HEK293T (cell line): Measurements from ENCODE around the gene ARHGAP27.
"Not testable (repeated sequence)": the region's sequence is repeated elsewhere in the genome, so short reads cannot be mapped to it uniquely, and the experiment has no call there.

Experiments used
- CTCF ChIA-PET: fragments of 350-600 bp; formaldehyde crosslinking; extraction: SDS; loops from one replicate; lab custom pipeline; 2021; ENCODE audit warnings: antibody characterized with exemption, inconsistent platforms; lab: Yijun Ruan, JAX
- POLR2A ChIA-PET: fragments of 350-600 bp; formaldehyde crosslinking; extraction: SDS; loops from one replicate; lab custom pipeline; 2020; ENCODE audit warnings: antibody characterized with exemption, inconsistent platforms; lab: Yijun Ruan, JAX
- DNase-seq: peaks from one replicate; pipeline ENCODE4 v3.0.0; 2012; ENCODE audit warnings: mixed read lengths; ENCODE audit errors: extremely low spot score
- ARNT ChIP-seq: fragments of 450-650 bp; IDR thresholded peaks from 2 replicates; pipeline ENCODE4 v1.6.1; 2017; ENCODE audit warnings: mild to moderate bottlenecking
- BHLHE40 ChIP-seq: fragments of 450-650 bp; IDR thresholded peaks from 2 replicates; pipeline ENCODE4 v1.6.1; 2016; ENCODE audit warnings: mild to moderate bottlenecking, moderate library complexity, borderline replicate concordance
- CTBP1 ChIP-seq: fragments of 450-650 bp; IDR thresholded peaks from 2 replicates; pipeline ENCODE4 v1.6.1; 2016; ENCODE audit warnings: borderline replicate concordance
- ELF4 ChIP-seq: fragments of 450-650 bp; IDR thresholded peaks from 2 replicates; pipeline ENCODE4 v1.6.1; 2017; ENCODE audit warnings: antibody characterized with exemption
- FOXA1 ChIP-seq: fragments of 450-650 bp; IDR thresholded peaks from 2 replicates; pipeline ENCODE4 v1.6.1; 2016; ENCODE audit warnings: mild to moderate bottlenecking
- FOXK2 ChIP-seq: fragments of 450-650 bp; IDR thresholded peaks from 2 replicates; pipeline ENCODE4 v1.6.1; 2016; ENCODE audit warnings: mild to moderate bottlenecking
- FOXM1 ChIP-seq: fragments of 450-650 bp; IDR thresholded peaks from 2 replicates; pipeline ENCODE4 v1.6.1; 2017; ENCODE audit warnings: mild to moderate bottlenecking, borderline replicate concordance
- HDGF ChIP-seq: fragments of 450-650 bp; IDR thresholded peaks from 2 replicates; pipeline ENCODE4 v1.6.1; 2017; ENCODE audit warnings: antibody characterized with exemption, borderline replicate concordance
- L3MBTL2 ChIP-seq: fragments of 450-650 bp; conservative IDR thresholded peaks from 2 replicates; pipeline ENCODE4 v1.6.1; 2016; ENCODE audit warnings: mild to moderate bottlenecking
- LEF1 ChIP-seq: fragments of 450-650 bp; IDR thresholded peaks from 2 replicates; pipeline ENCODE4 v1.6.1; 2017; ENCODE audit warnings: mild to moderate bottlenecking, borderline replicate concordance
- NFRKB ChIP-seq: fragments of 450-650 bp; IDR thresholded peaks from 2 replicates; pipeline ENCODE4 v1.6.1; 2016; ENCODE audit warnings: mild to moderate bottlenecking, moderate library complexity
- PKNOX1 ChIP-seq: fragments of 450-650 bp; IDR thresholded peaks from 2 replicates; pipeline ENCODE4 v1.6.1; 2016
- SP1 ChIP-seq: fragments of 450-650 bp; IDR thresholded peaks from 2 replicates; pipeline ENCODE4 v1.6.1; 2017
- SUZ12 ChIP-seq: fragments of 450-650 bp; IDR thresholded peaks from 2 replicates; pipeline ENCODE4 v1.6.1; 2016; ENCODE audit warnings: mild to moderate bottlenecking
- TARDBP ChIP-seq: fragments of 450-650 bp; IDR thresholded peaks from 2 replicates; pipeline ENCODE4 v1.6.1; 2016
- ZNF384 ChIP-seq: fragments of 450-650 bp; IDR thresholded peaks from 2 replicates; pipeline ENCODE4 v1.6.1; 2016

ARHGAP27 gene

GRCh38 chr17:45345554-45346215, 87.0 kb downstream of the ARHGAP27 start:
- peak; percentile 28; the same call in 1 of the 2 replicates for TF ChIP-seq PKNOX1
- no peak for TF ChIP-seq TARDBP
- POLR2A ChIA-PET = interaction anchor here (0.6 to 2.5 kb wide), 6 partner anchors 11 to 375 kb away, joined by 3 to 16 read pairs (median 4); partner anchors contain the start of gene MAP3K14
- CTCF ChIA-PET = interaction anchor here (0.7 to 1.1 kb wide), 5 partner anchors 11 to 107 kb away, joined by 3 to 5 read pairs (median 3); no protein-coding TSS in a partner anchor
- DNase-seq = peak; percentile 39

- ChIA-PET CTCF (interaction anchor here (0.7 to 1.1 kb wide), 5 partner anchors 12 to 107 kb away, joined by 3 to 5 read pairs (median 3); no protein-coding TSS in a partner anchor), POLR2A (interaction anchor here (0.8 to 2.5 kb wide), 5 partner anchors 10 to 29 kb away, joined by 3 to 16 read pairs (median 5); partner anchors contain the start of gene MAP3K14)
- no peak for DNase-seq
- TF ChIP-seq BHLHE40 = no peak
- TF ChIP-seq SUZ12 = no peak
- TF ChIP-seq TARDBP = no peak
- no peak for TF ChIP-seq SP1
- TF ChIP-seq FOXM1 = no peak
- TF ChIP-seq L3MBTL2 = no peak
- no peak for TF ChIP-seq LEF1
- TF ChIP-seq CTBP1 = no peak
- TF ChIP-seq ZNF384 = no peak
- TF ChIP-seq FOXK2 = no peak
- TF ChIP-seq NFRKB = no peak
- no peak for TF ChIP-seq ARNT
- no peak for TF ChIP-seq ELF4
- TF ChIP-seq FOXA1 = no peak
- no peak for TF ChIP-seq HDGF
- no peak for TF ChIP-seq PKNOX1
Measured at GRCh38 chr17:45345246-45345553, 87.5 kb downstream of the ARHGAP27 start.

DNA sequence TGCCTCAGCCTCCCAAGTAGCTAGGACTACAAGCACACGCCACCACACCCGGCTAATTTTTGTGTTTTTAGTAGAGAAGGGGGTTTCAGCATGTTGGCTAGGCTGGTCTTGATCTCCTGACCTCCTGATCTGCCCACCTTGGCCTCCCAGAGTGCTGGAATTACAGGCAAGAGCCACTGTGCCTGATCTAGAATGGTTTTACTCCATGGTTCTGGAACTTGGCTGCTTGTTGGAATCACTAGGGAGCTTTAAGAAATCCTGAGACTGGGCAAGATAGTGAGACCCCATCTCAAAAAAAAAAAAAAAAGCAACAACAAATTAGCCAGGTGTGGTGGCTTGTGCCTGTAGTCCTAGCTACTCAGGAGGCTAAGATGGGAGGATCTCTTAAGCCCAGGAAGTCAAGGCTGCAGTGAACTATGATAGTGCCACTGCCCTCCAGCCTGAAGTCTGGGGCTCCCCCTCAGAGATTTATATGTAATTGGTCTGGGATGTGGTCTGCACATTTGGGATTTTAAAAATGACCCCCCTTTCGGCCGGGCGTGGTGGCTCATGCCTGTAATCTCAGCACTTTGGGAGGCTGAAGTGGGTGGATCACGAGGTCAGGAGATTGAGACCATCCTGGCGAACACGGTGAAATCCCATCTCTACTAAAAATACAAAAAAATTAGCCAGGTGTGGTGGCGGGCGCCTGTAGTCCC, 88.6 kb downstream of the ARHGAP27 start:
- CTCF ChIA-PET, DNase-seq: not testable (repeated sequence)
- POLR2A ChIA-PET = interaction anchor here (1.8 kb wide), 1 partner anchor 18 kb away, joined by 7 read pairs; no protein-coding TSS in a partner anchor
